Measurements from ENCODE around the gene CAMK1D. TPM values are rescaled to one million over a fixed set of nuclear protein-coding genes. Genes with fewer than 3 reads are reported as not detected.
A peak's percentile ranks its signal among the peaks of the same experiment; 100 is the strongest.
"Not testable (repeated sequence)": the region's sequence is repeated elsewhere in the genome, so short reads cannot be mapped to it uniquely, and the experiment has no call there.

The CAMK1D gene
- total RNA-seq, 1 experiment from 2014 or later: 1.1 TPM

GRCh38 chr10:12726971-12727831, 377.9 kb downstream of the CAMK1D start:
- Histone ChIP-seq H3K27ac (no peak overlapping the region), H3K9me3 (replicated peaks) (no peaks in the 10 kb centered on the region), H3K27me3 (no peaks in the 10 kb centered on the region), H3K4me3 (no peak overlapping the region), H3K36me3 (no peaks in the 10 kb centered on the region), H3K4me1 (no peaks in the 10 kb centered on the region)
- no peak for DNase-seq

DNA sequence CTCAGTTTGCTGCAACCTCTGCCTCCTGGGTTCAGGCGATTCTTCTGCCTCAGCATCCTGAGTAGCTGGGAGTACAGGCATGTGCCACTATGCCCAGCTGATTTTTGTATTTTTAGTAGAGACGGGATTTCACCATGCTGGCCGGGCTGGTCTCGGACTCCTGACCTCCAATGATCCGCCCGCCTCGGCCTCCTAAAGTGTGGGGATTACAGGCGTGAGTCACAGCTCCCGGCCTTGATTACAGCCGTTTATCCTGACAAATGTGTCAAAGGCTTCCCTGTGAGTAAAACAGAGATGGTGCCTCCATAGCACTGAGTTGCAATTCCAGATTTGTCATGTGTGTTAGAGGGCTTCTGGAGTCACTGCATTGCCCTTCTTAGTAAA, 378.5 kb downstream of the CAMK1D start:
- Histone ChIP-seq H3K27ac (no peak overlapping the region), H3K36me3 (no peaks in the 10 kb centered on the region), H3K9me3 (replicated peaks) (no peaks in the 10 kb centered on the region), H3K27me3 (no peaks in the 10 kb centered on the region), H3K4me1 (no peaks in the 10 kb centered on the region), H3K4me3 (no peak overlapping the region)
- DNase-seq: peak in 1 of 2 experiments; percentile 28

DNA sequence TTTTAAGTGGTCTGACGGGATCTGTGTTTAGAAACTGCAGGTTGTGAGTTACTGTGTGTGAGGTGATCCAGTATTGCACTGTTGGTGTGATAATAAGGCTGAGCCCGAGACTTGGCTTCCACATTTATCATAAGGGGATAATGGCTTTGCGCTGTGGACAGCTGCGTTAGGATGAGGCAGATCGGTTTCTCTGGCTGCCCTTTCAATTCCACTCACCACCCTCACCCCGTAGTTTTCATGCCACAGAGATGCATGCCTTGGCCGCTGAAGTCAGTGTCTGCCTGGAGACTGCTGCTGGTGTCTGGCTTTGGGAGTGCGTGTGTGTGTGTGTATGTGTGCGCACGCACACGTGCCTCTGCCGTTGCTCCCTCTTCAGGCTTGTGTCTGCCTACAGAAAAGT, 379.1 kb downstream of the CAMK1D start:
- H3K9me3 ChIP-seq (replicated peaks): no peaks in the 10 kb centered on the region
- peak in 1 of 2 experiments; percentile 24 for DNase-seq
- H3K4me1 ChIP-seq: no peaks in the 10 kb centered on the region
- no peak overlapping the region for H3K4me3 ChIP-seq
- no peak overlapping the region for H3K27ac ChIP-seq
- no peaks in the 10 kb centered on the region for H3K36me3 ChIP-seq
- H3K27me3 ChIP-seq: no peaks in the 10 kb centered on the region

DNA sequence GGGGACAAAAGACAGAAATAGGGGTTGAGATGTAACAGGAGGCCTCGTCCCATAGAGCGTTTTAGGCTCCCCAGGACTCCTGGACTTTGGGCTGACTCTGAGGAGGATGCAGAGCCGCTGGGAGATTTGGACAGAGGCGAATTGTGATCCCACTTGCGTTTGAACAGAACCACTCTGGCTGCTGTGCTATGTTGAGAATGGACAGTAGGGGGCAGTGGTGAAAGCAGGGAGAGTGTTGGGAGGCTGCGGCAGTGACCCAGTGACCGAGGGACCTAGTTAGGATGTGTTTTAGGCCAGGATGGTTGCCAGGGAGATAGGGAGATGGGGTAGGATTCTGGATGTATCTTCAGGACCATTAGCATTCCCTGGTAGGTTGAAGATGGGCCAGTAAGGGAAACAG, 380.5 kb downstream of the CAMK1D start:
- Histone ChIP-seq H3K27me3 (no peaks in the 10 kb centered on the region), H3K9me3 (replicated peaks) (no peaks in the 10 kb centered on the region), H3K4me1 (no peaks in the 10 kb centered on the region), H3K27ac (no peak overlapping the region), H3K4me3 (no peak overlapping the region), H3K36me3 (no peaks in the 10 kb centered on the region)
- peak; percentile 23 to 48 for DNase-seq

- DNase-seq: no peak
- Histone ChIP-seq H3K4me3 (no peak overlapping the region), H3K4me1 (no peaks in the 10 kb centered on the region), H3K36me3 (no peaks in the 10 kb centered on the region), H3K27me3 (no peaks in the 10 kb centered on the region), H3K9me3 (replicated peaks) (no peaks in the 10 kb centered on the region), H3K27ac (no peak overlapping the region)
Observed at GRCh38 chr10:12730809-12731519, 381.6 kb downstream of the CAMK1D start.

GRCh38 chr10:12733271-12733670, 383.9 kb downstream of the CAMK1D start:
- Histone ChIP-seq H3K4me3 (no peak overlapping the region), H3K27ac (no peak overlapping the region), H3K9me3 (replicated peaks) (no peaks in the 10 kb centered on the region), H3K36me3 (no peaks in the 10 kb centered on the region), H3K4me1 (no peaks in the 10 kb centered on the region), H3K27me3 (no peaks in the 10 kb centered on the region)
- no peak for DNase-seq

- Histone ChIP-seq H3K4me1 (no peaks in the 10 kb centered on the region), H3K36me3 (no peaks in the 10 kb centered on the region), H3K27ac (no peak overlapping the region), H3K9me3 (replicated peaks) (no peaks in the 10 kb centered on the region), H3K4me3 (no peak overlapping the region), H3K27me3 (no peaks in the 10 kb centered on the region)
- DNase-seq: no peak
Observed at GRCh38 chr10:12735843-12736462, 386.6 kb downstream of the CAMK1D start.

- DNase-seq: no peak
- Histone ChIP-seq H3K4me3 (no peak overlapping the region), H3K27ac (no peak overlapping the region), H3K36me3 (no peaks in the 10 kb centered on the region), H3K27me3 (no peaks in the 10 kb centered on the region), H3K4me1 (no peaks in the 10 kb centered on the region), H3K9me3 (replicated peaks) (no peaks in the 10 kb centered on the region)
Observed at GRCh38 chr10:12740813-12741212, 391.5 kb downstream of the CAMK1D start.

DNA sequence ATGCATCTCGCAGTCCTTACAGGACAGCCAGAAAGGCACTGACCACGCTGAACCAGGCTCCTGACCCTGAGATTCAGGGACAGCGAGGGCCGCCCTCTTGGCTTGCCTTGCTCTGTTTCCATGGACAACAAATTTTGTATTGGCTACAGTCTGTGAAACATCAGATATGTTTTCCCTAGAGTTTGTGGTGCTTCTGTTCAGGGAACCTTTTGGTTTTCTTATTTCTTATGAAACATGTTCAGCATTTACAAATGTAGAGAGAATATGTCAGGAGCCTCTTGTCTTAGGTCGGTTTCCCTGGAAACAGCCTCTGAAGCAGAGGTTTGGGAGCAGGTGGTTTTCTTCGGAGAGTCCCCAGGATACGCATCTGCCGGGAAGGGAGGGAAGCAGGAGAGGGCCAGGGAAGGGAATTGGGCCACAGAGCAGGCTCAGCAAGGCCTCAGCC, 392.0 kb downstream of the CAMK1D start:
- no peak overlapping the region for H3K27ac ChIP-seq
- no peak for DNase-seq
- H3K4me1 ChIP-seq: no peaks in the 10 kb centered on the region
- no peaks in the 10 kb centered on the region for H3K9me3 ChIP-seq (replicated peaks)
- H3K4me3 ChIP-seq: no peak overlapping the region
- no peaks in the 10 kb centered on the region for H3K27me3 ChIP-seq
- H3K36me3 ChIP-seq: no peaks in the 10 kb centered on the region

DNA sequence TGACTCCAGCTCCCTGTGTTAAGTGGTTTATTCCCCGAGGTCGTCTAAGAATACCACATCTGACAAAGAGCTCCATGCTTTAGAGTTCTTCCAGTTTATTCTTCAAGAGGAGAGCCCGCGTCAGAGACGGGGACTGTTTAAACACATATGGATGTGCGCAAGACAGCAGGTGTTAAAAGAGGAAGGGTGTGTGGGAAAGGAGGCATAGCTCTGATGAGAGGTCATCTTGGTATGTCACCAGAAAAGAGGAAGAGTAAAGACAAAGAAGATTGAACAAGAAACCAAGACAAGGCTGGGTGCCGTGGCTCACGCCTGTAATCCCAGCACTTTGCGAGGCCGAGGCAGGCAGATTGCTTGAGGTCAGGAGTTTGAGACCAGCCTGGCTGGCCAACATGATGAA, 393.4 kb downstream of the CAMK1D start:
- Histone ChIP-seq H3K9me3 (replicated peaks) (no peaks in the 10 kb centered on the region), H3K27ac (no peak overlapping the region), H3K4me3 (no peak overlapping the region), H3K36me3 (no peaks in the 10 kb centered on the region), H3K27me3 (no peaks in the 10 kb centered on the region), H3K4me1 (no peaks in the 10 kb centered on the region)
- DNase-seq: no peak

GRCh38 chr10:12743466-12743865, 394.1 kb downstream of the CAMK1D start:
- H3K4me1 ChIP-seq; H3K36me3 ChIP-seq; H3K27ac ChIP-seq; H3K4me3 ChIP-seq; DNase-seq; H3K27me3 ChIP-seq; H3K9me3 ChIP-seq (replicated peaks): not testable (repeated sequence)

DNA sequence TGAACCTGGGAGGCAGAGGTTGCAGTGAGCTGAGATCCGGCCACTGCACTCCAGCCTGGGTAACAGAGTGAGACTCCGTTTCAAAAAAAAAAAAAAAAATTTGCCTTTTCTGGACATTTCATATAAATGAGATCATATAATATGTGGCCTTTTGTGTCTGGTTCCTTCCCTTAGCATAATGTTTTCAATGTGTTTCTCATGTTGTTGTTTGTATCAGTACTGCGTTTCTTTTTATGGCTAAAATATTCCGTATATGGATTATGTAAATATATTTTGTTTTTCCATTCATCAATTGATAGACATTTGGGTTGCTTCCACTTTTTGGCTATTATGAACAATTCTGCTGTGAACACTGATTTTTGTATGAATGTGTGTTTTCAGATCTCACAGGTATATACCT, 394.6 kb downstream of the CAMK1D start:
- no peak for DNase-seq
- Histone ChIP-seq H3K4me3 (no peak overlapping the region), H3K27ac (no peak overlapping the region), H3K4me1 (no peaks in the 10 kb centered on the region), H3K9me3 (replicated peaks) (no peaks in the 10 kb centered on the region), H3K27me3 (no peaks in the 10 kb centered on the region), H3K36me3 (no peaks in the 10 kb centered on the region)

DNA sequence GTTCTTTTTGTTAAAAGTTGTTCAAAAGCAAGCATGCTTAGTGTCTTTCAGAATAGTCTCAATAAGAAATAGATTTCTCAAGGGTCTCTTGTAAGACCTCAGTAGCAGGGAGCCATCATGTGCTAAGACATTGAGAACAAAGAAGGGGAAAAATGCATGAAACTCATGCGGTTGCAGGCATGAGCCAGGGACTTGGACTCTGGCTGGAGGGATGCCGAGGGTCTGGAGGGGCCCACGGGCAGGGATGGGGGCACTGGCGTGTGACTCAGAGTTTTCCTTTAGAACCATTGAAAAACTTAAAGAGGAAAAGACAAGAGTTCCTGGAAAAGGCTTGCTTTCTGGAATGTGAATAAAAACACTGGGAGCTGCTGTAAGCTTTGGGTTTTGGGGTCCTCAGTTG, 398.8 kb downstream of the CAMK1D start:
- Histone ChIP-seq H3K9me3 (replicated peaks) (no peaks in the 10 kb centered on the region), H3K4me3 (no peak overlapping the region), H3K27ac (no peak overlapping the region), H3K4me1 (no peaks in the 10 kb centered on the region), H3K36me3 (no peaks in the 10 kb centered on the region), H3K27me3 (no peaks in the 10 kb centered on the region)
- DNase-seq: no peak

- H3K4me3 ChIP-seq: no peak overlapping the region
- H3K27ac ChIP-seq: no peak overlapping the region
- no peaks in the 10 kb centered on the region for H3K4me1 ChIP-seq
- DNase-seq: no peak
- no peaks in the 10 kb centered on the region for H3K9me3 ChIP-seq (replicated peaks)
- H3K27me3 ChIP-seq: no peaks in the 10 kb centered on the region
- H3K36me3 ChIP-seq: no peaks in the 10 kb centered on the region
Observed at GRCh38 chr10:12749760-12750478, 400.6 kb downstream of the CAMK1D start.

All from SJCRH30 (cell line).